OCI-LY3 (cell line): ENCODE measurements around the gene ZBTB38.

Experiments
- H2AFZ ChIP-seq: fragments of 200-600, 300-600 bp; shearing (Covaris generic); 2 replicates; pipeline ENCODE4 v1.6.0; 2014; ENCODE audit warnings: antibody characterized with exemption, low read depth, low read length
- H3K27ac ChIP-seq: fragments of 200-600, 300-600 bp; sonication (generic); 2 replicates; pipeline ENCODE4 v1.5.1; 2014; ENCODE audit warnings: mild to moderate bottlenecking, low read length, moderate library complexity, mixed read lengths
- H3K27me3 ChIP-seq: fragments of 200-600, 300-600 bp; sonication (generic); 2 replicates; pipeline ENCODE4 v1.6.1; 2014; ENCODE audit warnings: low read depth, low read length, mixed read lengths
- H3K36me3 ChIP-seq: fragments of 200-600, 300-600 bp; sonication (generic); replicated peaks from 2 replicates; pipeline ENCODE3; 2014; ENCODE audit warnings: low read depth, low read length, mixed read lengths
- H3K4me1 ChIP-seq: fragments of 300-600, 200-600 bp; sonication (generic); 2 replicates; pipeline ENCODE4 v1.6.1; 2014; ENCODE audit warnings: low read length, mixed read lengths
- H3K4me2 ChIP-seq: fragments of 200-600, 300-600 bp; sonication (generic); 2 replicates; pipeline ENCODE4 v1.6.1; 2014; ENCODE audit warnings: low read length, mixed read lengths
- H3K4me3 ChIP-seq: fragments of 300-600, 200-600 bp; sonication (generic); 2 replicates; pipeline ENCODE4 v1.5.1; 2014; ENCODE audit warnings: antibody characterized with exemption, mild to moderate bottlenecking, low read length, moderate library complexity
- H3K79me2 ChIP-seq: fragments of 300-600, 200-600 bp; shearing (Covaris generic); 2 replicates; pipeline ENCODE4 v1.6.1; 2014; ENCODE audit warnings: mild to moderate bottlenecking, low read length, mixed read lengths
- H3K9ac ChIP-seq: fragments of 300-600, 200-600 bp; shearing (Covaris generic); 2 replicates; pipeline ENCODE4 v1.6.0; 2014; ENCODE audit warnings: mild to moderate bottlenecking, low read length, moderate library complexity
- H3K9me3 ChIP-seq: fragments of 200-600, 300-600 bp; shearing (Covaris generic); 2 replicates; pipeline ENCODE4 v1.6.1; 2014; ENCODE audit warnings: low read length, mixed read lengths; ENCODE audit not compliant: insufficient read depth
- H4K20me1 ChIP-seq: fragments of 200-600, 300-600 bp; sonication (generic); 2 replicates; pipeline ENCODE4 v1.6.1; 2016; ENCODE audit warnings: low read length, mixed read lengths; ENCODE audit not compliant: insufficient read depth
- EZH2phosphoT487 ChIP-seq: fragments of 200-600 bp; shearing (Covaris generic); IDR thresholded peaks from 2 replicates; pipeline ENCODE4 v1.6.1; 2018; ENCODE audit warnings: antibody characterized with exemption, mixed run types, low read depth
- TF ChIP-seq, protein P1 (sequence below): fragments of 200-600, 300-600 bp; sonication (generic); IDR thresholded peaks from 2 replicates; pipeline ENCODE4 v1.5.1; 2014; ENCODE audit warnings: antibody characterized with exemption, low read length, low read depth

The ZBTB38 gene

GRCh38 chr3:141373232-141373631 is 4.9 kb downstream of the ZBTB38 start:
- H3K9ac ChIP-seq: no peak overlapping the region
- no peaks in the 10 kb centered on the region for H4K20me1 ChIP-seq
- H2AFZ ChIP-seq: no peak overlapping the region
- TF ChIP-seq EZH2phosphoT487: no peak
- TF ChIP-seq, protein P1, sequence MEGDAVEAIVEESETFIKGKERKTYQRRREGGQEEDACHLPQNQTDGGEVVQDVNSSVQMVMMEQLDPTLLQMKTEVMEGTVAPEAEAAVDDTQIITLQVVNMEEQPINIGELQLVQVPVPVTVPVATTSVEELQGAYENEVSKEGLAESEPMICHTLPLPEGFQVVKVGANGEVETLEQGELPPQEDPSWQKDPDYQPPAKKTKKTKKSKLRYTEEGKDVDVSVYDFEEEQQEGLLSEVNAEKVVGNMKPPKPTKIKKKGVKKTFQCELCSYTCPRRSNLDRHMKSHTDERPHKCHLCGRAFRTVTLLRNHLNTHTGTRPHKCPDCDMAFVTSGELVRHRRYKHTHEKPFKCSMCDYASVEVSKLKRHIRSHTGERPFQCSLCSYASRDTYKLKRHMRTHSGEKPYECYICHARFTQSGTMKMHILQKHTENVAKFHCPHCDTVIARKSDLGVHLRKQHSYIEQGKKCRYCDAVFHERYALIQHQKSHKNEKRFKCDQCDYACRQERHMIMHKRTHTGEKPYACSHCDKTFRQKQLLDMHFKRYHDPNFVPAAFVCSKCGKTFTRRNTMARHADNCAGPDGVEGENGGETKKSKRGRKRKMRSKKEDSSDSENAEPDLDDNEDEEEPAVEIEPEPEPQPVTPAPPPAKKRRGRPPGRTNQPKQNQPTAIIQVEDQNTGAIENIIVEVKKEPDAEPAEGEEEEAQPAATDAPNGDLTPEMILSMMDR: no peak
- H3K27ac ChIP-seq: no peak overlapping the region
- H3K4me1 ChIP-seq: peaks cover 11% of the 10 kb centered on the region
- H3K4me3 ChIP-seq: no peak overlapping the region
- H3K9me3 ChIP-seq: no peaks in the 10 kb centered on the region
- H3K36me3 ChIP-seq: no peaks in the 10 kb centered on the region
- no peaks in the 10 kb centered on the region for H3K27me3 ChIP-seq
- H3K79me2 ChIP-seq: no peaks in the 10 kb centered on the region
- no peak overlapping the region for H3K4me2 ChIP-seq

GRCh38 chr3:141373768-141374526 is 5.6 kb downstream of the ZBTB38 start:
- no peak overlapping the region for H3K4me2 ChIP-seq
- no peak overlapping the region for H3K27ac ChIP-seq
- no peaks in the 10 kb centered on the region for H3K36me3 ChIP-seq
- H3K4me1 ChIP-seq: peaks cover 11% of the 10 kb centered on the region
- TF ChIP-seq, protein P1: no peak
- no peak for TF ChIP-seq EZH2phosphoT487
- H2AFZ ChIP-seq: no peak overlapping the region
- H3K4me3 ChIP-seq: no peak overlapping the region
- H3K27me3 ChIP-seq: no peaks in the 10 kb centered on the region
- H3K79me2 ChIP-seq: no peaks in the 10 kb centered on the region
- H3K9ac ChIP-seq: no peak overlapping the region
- H3K9me3 ChIP-seq: no peaks in the 10 kb centered on the region
- H4K20me1 ChIP-seq: no peaks in the 10 kb centered on the region

DNA sequence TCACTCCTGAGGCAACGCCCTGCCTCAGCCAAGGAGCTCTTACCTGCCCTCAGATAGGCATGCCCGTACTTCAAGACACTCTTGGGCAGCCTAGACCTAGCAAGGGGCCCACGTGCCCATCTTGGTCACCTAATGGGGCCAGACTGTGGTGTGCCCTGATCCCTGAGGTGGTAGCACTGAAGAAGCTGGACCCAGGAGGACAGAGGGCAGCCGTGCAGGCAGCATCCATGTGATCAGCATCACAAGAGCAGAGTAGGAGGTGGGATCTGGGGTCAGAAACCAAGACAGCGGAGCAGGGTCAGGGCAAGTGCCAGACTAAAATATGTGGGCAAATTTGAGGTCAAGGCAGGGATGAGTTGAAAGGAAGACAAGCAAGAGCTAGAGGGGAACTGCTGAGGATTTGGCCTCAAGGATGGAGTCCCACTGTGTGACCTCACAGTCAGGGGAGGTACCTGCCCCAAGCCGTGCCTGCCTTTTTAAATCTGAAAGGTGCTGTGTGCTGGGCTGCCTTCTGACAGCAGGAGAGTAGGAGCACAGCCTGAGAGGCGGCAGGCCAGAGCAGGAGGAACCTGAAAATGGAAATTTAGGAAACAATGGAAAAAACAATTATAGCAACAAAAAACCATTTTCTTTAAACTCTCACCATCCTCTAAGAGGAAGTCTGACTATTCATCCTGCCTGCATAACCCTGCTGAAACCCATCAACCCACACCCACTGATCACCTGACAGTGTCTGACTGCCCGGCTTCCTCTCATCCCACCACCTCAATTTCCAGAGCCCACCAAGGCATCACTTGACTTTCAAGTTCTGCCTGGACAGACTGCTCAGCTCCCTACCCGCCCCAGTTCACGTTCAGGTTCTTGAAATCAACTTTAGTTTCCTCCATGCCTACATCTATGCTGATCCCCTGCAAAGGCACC is 7.3 kb downstream of the ZBTB38 start:
- Histone ChIP-seq H3K27me3 (no peaks in the 10 kb centered on the region), H4K20me1 (no peaks in the 10 kb centered on the region), H3K27ac (no peak overlapping the region), H3K9me3 (no peaks in the 10 kb centered on the region), H3K4me3 (no peak overlapping the region), H3K36me3 (no peaks in the 10 kb centered on the region), H3K9ac (no peak overlapping the region), H3K4me2 (no peak overlapping the region), H3K79me2 (no peaks in the 10 kb centered on the region), H2AFZ (no peak overlapping the region), H3K4me1 (peaks cover 12% of the 10 kb centered on the region)
- TF ChIP-seq EZH2phosphoT487: no peak

DNA sequence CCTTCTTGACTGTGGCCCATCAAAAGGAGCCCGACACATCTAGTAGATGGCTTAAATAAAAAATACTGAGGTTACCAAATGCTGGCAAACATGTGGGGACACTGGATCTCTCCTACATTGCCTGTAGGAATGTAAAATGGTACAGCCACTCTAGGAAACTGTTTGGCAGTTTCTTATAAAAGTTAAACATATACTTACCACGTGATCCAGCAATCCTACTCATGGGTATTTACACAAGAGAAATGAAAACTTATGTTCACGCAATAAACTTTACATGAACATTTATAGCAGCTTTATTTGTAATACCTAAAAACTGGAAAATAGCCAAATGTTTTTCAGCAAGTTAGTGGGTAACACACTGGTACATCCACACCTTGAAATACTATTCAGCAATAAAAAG is 9.1 kb downstream of the ZBTB38 start:
- H2AFZ ChIP-seq: no peak overlapping the region

More for the DNA sequence above, 9.1 kb downstream of the ZBTB38 start:
- Histone ChIP-seq H3K27me3 (no peaks in the 10 kb centered on the region), H3K9me3 (no peaks in the 10 kb centered on the region), H3K36me3 (no peaks in the 10 kb centered on the region), H3K79me2 (no peaks in the 10 kb centered on the region), H3K4me1 (peaks cover 4% of the 10 kb centered on the region; the same call in 1 of the 2 replicates), H3K9ac (no peak overlapping the region), H3K27ac (no peak overlapping the region), H3K4me3 (no peak overlapping the region), H4K20me1 (no peaks in the 10 kb centered on the region), H3K4me2 (no peak overlapping the region)
- TF ChIP-seq, protein P1: no peak
- TF ChIP-seq EZH2phosphoT487: no peak
